HG02870 (cell line): Measurements from ENCODE around the gene HOXD10.

ENCODE experiments used
- ATAC-seq: cut with Tn5 transposase; IDR thresholded peaks from one replicate; pipeline ENCODE4 v1.9.1; 2021; ENCODE audit warnings: mild to moderate bottlenecking, moderate library complexity; ENCODE audit not compliant: unreplicated experiment

HOXD10 gene

DNA sequence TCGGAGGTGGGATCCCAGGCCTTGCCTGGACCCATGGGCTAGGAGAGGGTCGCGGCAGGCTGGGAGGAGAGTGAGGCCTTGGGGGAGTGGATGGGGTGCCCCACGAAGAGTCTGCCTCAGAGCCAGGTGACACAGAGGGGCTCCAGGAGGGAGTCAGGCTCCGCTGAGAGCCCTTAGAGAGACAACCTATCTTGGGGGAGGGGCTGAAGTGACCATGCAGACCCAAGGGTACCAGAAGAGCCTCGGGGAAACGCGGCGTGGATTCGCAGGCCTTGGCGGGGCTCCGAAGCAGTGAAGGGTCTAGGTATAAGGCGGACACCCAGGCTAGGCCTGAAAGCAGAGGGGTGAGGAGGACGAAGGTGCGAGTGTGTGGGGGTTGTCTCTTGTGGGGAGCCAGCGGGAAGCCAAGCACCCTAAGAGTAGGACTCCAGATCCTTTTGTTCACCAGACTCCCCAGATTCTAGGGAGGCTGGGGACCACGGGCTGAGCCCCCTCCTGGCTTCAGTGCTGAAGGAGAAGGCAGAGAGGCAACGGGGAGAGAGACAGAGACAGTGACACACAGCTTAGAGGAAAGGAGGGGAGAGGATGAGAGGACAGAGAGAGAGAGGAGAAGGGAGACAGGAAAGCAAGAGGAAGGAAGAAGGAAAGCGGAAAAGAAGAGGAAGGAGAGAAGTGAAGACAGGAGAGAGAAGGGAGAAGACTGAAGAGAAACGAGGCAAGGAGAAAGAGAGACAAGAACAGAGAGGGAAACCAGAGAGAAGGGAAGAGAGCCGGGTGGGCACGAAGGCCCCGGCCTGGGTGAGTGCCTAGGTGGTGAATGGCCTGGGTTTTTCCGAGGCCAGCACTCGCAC is 10.6 kb upstream of the HOXD10 start:
- ATAC-seq = no peak

DNA sequence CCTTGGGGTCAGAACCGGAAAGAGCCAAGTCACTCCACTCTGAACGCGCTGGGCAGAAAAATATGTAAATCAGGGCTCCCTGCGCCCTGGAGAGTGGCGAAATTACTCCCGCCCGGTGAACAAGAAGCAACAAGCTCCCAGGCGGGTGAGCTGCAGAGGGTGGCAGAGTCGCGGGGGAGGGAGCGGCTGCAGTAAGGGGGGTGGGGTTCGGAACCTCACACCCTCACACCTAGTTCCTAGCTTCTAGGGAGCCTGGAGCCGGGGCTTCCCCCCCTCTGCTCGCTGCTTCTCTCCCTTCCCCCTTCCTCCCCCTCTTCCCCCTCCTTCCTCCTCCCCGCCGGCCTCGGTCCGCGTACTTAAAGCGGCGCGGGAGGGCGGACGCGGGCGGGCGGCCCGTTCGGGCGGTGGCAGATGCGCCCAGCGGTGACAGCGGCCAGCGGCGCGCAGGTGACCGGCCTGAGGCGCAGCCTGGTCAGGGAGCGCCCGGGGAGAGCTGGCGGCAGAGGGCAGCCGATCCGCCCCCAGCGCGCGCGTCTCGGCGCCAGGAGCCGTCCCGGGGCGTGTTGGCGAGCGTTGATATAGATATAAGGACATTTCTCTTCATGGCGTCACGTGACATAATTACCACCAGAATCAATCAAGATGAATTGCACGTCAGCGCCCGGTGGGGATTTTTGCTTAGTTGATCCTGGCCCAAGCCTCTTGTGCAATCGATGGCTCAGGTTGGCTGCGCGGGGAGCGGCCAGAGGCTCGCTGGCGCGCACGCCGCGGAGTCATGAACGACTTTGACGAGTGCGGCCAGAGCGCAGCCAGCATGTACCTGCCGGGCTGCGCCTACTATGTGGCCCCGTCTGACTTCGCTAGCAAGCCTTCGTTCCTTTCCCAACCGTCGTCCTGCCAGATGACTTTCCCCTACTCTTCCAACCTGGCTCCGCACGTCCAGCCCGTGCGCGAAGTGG is 9.7 kb upstream of the HOXD10 start, which contains the start of gene HOXD11:
TSS of gene HOXD11 (plus strand) at position 700 of the 959 bp plus-strand sequence. CDS start at position 776, 76 bp downstream.
- no peak for ATAC-seq

DNA sequence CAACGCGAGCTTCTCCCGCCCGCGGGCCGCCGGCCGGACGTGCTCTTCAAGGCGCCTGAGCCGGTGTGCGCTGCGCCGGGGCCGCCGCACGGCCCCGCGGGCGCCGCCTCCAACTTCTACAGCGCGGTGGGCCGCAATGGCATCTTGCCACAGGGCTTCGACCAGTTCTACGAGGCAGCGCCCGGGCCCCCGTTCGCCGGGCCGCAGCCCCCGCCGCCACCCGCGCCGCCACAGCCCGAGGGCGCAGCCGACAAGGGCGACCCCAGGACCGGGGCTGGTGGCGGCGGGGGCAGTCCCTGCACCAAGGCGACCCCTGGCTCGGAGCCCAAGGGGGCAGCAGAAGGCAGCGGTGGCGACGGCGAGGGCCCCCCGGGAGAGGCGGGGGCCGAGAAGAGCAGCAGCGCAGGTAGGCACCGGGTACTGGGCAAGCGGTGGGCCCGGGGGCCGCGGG is 8.8 kb upstream of the HOXD10 start:
- no peak for ATAC-seq

GRCh38 chr2:176109192-176109901 is 7.2 kb upstream of the HOXD10 start:
- ATAC-seq = no peak

DNA sequence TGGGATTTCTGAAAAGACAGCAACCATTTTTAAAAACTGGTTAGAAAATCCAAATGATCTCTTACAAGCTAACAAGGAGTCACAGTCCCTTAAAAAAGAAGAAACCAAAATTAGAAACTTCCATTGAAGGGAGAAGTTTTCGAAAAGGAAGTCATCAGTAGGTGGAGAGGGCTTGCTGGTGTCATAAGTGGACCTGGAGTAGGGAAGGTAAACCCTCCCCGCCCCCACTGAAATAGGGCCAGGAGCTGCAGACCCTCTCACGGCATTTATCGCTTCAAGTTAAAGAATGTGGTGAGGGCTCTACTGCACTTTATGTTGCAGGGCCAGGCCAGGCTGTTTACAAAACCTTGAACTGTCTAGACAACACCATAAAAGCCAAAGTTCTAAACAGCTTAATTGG is 6.6 kb upstream of the HOXD10 start:
- no peak for ATAC-seq

DNA sequence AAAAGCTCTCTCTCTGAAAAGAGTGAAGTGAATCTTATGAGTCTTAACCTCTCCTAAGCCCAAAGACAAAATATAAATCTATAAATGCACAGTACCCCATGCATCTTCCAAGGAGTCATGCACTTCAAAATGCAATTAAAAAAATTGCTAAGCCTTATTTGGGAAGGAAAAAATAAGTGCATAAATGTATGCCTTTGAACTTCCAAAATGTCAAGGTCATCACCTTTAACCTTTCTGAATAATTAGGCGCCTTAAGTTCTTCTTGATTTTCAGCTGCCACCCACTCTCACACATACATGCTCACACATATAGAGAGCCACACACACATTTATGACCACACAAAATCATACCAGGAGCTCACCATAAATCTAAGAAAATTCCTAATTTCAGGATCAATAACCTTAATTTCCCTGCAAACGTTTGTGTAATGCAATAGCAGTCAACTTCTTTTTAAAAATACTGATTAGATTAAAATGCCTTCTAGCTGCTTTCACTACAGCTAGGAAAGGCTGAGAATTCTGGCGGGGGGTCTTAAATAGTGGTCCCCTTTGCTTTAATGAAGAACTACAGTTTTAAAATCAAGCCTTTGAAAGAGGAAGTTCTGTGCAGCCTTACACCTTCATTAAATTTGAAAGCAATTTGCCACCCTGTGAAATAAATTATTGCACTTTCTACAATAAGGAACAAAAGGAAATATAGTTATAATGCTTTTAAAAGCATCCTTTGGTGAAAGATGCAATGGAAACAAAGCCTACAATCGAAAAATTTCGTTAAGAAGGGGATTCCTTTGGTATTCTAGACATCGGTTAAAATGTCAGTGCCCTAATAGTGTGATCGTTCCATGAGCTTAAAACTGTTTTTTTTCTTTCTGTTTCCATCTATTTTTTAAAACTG is 5.9 kb upstream of the HOXD10 start:
- ATAC-seq = no peak

DNA sequence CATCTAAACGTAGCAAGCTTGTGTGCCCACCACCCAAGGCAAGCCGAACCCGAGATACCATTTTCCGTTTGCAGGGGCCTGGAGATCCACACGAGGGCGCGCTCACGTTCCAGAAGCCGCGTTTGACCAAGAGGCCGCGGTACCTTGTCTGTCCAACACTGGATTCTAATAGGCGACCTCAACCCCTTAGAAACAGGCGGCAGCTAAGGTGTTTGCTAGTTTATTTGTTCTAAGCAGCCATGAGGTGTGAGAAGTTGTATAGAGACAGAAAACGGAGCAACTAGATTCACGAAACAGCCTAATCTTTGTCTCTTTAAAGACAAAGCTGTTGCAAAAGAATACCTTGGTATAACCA is 5.3 kb upstream of the HOXD10 start:
- no peak for ATAC-seq

GRCh38 chr2:176111846-176112374 is 4.7 kb upstream of the HOXD10 start:
- no peak for ATAC-seq

GRCh38 chr2:176112375-176113302 is 3.9 kb upstream of the HOXD10 start:
- no peak for ATAC-seq

GRCh38 chr2:176114120-176114929 is 2.3 kb upstream of the HOXD10 start:
- ATAC-seq = no peak

- no peak for ATAC-seq
These were observed 1.5 kb upstream of the HOXD10 start for GRCh38 chr2:176114930-176115625.

DNA sequence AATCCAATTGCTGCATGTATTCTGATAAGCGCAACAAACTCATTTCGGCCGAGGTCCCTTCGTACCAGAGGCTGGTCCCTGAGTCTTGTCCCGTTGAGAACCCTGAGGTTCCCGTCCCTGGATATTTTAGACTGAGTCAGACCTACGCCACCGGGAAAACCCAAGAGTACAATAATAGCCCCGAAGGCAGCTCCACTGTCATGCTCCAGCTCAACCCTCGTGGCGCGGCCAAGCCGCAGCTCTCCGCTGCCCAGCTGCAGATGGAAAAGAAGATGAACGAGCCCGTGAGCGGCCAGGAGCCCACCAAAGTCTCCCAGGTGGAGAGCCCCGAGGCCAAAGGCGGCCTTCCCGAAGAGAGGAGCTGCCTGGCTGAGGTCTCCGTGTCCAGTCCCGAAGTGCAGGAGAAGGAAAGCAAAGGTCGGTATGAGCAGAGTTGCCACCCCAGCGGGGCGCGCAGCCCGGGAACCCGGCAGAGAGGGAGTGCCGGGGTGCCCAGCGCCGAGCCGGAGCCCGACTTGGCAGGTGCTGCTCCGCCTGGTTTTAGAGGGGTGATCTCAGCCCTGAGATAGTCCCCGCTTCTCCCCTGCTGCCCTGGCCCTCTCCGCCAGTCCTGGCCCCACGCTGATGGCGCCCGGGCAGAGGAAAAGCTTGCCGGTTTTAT is 714 bp downstream of the HOXD10 start:
- no peak for ATAC-seq

- ATAC-seq = no peak
These were observed 1.3 kb downstream of the HOXD10 start for GRCh38 chr2:176117823-176118371.

GRCh38 chr2:176118601-176119339 is 2.2 kb downstream of the HOXD10 start:
- no peak for ATAC-seq

- no peak for ATAC-seq
These were observed 4.0 kb downstream of the HOXD10 start for GRCh38 chr2:176120364-176121189.
